Measurements from ENCODE around the gene MEGF8. TPM values are rescaled to one million over a fixed set of nuclear protein-coding genes. Genes with fewer than 3 reads are reported as not detected.
A peak's percentile ranks its signal among the peaks of the same experiment; 100 is the strongest.

The MEGF8 gene
- total RNA-seq, 3 donors from 2014 or later: 9.7 to 15.5 (median 10.8) TPM

DNA sequence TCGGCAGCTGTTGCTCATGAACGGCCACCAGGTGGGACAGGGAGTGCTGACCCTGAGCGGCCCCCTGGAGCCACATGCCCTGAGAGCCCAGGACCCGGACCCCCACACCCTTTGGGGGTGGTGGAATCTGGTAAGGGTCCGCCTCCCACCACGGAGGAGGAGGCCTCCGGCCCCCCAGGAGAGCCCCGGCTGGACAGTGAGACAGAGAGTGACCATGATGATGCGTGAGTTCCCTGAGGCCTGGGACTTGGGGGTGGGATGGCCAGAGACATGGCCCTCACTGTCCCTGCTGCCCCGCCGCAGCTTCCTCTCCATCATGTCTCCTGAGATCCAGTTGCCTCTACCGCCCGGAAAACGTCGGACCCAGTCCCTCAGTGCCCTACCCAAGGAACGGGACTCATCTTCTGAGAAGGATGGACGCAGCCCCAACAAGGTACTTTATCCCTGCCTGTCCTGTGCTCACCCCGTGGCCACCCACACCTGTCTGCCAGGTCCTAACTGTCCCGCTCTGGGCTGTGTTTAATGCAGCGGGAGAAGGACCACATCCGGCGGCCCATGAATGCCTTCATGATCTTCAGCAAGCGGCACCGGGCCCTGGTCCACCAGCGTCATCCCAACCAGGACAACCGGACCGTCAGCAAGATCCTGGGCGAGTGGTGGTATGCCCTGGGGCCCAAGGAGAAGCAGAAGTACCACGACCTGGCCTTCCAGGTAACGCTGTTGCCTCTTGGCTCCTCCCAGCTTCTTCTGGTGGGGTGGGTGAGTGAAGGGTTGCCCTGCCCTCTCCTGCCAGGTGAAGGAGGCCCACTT is 38.2 kb upstream of the MEGF8 start:
- H3K9me3 ChIP-seq: no peaks in the 10 kb centered on the region
- H3K36me3 ChIP-seq: no peaks in the 10 kb centered on the region
- H3K27me3 ChIP-seq: no peaks in the 10 kb centered on the region
- H3K4me3 ChIP-seq: no peak overlapping the region
- H3K4me1 ChIP-seq: peaks cover 7 to 19% of the 10 kb centered on the region in 2 donors
- peak overlapping the region; percentile 79 to 100 for H3K27ac ChIP-seq
- TF ChIP-seq POLR2AphosphoS5 (IDR thresholded peaks at IDR 0.05) (no peak), POLR2A (IDR thresholded peaks at IDR 0.05) (no peak)
- TF ChIP-seq, protein P1, sequence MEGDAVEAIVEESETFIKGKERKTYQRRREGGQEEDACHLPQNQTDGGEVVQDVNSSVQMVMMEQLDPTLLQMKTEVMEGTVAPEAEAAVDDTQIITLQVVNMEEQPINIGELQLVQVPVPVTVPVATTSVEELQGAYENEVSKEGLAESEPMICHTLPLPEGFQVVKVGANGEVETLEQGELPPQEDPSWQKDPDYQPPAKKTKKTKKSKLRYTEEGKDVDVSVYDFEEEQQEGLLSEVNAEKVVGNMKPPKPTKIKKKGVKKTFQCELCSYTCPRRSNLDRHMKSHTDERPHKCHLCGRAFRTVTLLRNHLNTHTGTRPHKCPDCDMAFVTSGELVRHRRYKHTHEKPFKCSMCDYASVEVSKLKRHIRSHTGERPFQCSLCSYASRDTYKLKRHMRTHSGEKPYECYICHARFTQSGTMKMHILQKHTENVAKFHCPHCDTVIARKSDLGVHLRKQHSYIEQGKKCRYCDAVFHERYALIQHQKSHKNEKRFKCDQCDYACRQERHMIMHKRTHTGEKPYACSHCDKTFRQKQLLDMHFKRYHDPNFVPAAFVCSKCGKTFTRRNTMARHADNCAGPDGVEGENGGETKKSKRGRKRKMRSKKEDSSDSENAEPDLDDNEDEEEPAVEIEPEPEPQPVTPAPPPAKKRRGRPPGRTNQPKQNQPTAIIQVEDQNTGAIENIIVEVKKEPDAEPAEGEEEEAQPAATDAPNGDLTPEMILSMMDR (IDR thresholded peaks at IDR 0.05): no peak
- DNase-seq (ENCODE audit: low spot score in 2 of 2): no peak
- intact Hi-C loops (cut with DNase I; ENCODE audit: low total_unique reads): no loop called here

- H3K9me3 ChIP-seq: no peaks in the 10 kb centered on the region
- H3K27ac ChIP-seq: no peak overlapping the region
- H3K4me1 ChIP-seq: peaks cover 5 to 13% of the 10 kb centered on the region in 2 donors
- no peak overlapping the region for H3K4me3 ChIP-seq
- H3K36me3 ChIP-seq: no peaks in the 10 kb centered on the region
- TF ChIP-seq POLR2AphosphoS5 (IDR thresholded peaks at IDR 0.05): no peak
- intact Hi-C loops (cut with DNase I; ENCODE audit: low total_unique reads): no loop called here
- H3K27me3 ChIP-seq: no peaks in the 10 kb centered on the region
- DNase-seq (ENCODE audit: low spot score in 2 of 2): no peak
These were observed 37.7 kb upstream of the MEGF8 start for GRCh38 chr19:42287827-42288107.

DNA sequence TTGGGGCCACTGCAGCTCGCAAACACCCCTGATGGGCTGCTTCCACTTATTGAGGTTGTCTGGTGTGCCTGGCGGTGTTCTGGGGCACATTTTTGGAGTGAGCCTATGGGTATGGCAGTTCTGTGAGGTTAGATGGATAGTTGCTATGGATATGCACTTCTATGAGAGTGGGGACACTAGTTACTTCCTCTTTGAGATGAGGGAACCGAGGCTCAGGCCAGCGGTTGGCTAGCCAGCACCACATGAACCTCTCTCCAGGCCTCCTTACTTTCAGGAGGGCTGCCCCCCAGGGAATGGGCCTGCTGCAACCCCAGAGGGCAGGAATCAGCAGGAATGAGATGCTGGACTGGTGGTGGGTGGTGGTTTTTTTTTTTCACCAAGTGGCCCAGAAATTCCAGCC is 37.0 kb upstream of the MEGF8 start:
- TF ChIP-seq POLR2AphosphoS5 (IDR thresholded peaks at IDR 0.05): no peak
- no peak for TF ChIP-seq POLR2A (IDR thresholded peaks at IDR 0.05)
- TF ChIP-seq, protein P1 (IDR thresholded peaks at IDR 0.05): no peak
- no peaks in the 10 kb centered on the region for H3K27me3 ChIP-seq
- peaks cover 3 to 7% of the 10 kb centered on the region in 2 donors for H3K4me1 ChIP-seq
- no peak overlapping the region for H3K27ac ChIP-seq
- no peak overlapping the region for H3K4me3 ChIP-seq
- intact Hi-C loops (cut with DNase I; ENCODE audit: low total_unique reads): no loop called here
- no peak for DNase-seq (ENCODE audit: low spot score in 2 of 2)
- no peaks in the 10 kb centered on the region for H3K9me3 ChIP-seq
- H3K36me3 ChIP-seq: no peaks in the 10 kb centered on the region

GRCh38 chr19:42288881-42289555 is 36.4 kb upstream of the MEGF8 start:
- H3K4me3 ChIP-seq: no peak overlapping the region
- H3K9me3 ChIP-seq: no peaks in the 10 kb centered on the region
- H3K4me1 ChIP-seq: peaks cover 3 to 7% of the 10 kb centered on the region in 2 donors
- DNase-seq (ENCODE audit: low spot score in 2 of 2): no peak
- H3K36me3 ChIP-seq: no peaks in the 10 kb centered on the region
- intact Hi-C loops (cut with DNase I; ENCODE audit: low total_unique reads): no loop called here
- H3K27me3 ChIP-seq: no peaks in the 10 kb centered on the region
- no peak overlapping the region for H3K27ac ChIP-seq
- TF ChIP-seq, protein P1 (IDR thresholded peaks at IDR 0.05): no peak
- TF ChIP-seq POLR2AphosphoS5 (IDR thresholded peaks at IDR 0.05) (no peak), POLR2A (IDR thresholded peaks at IDR 0.05) (no peak)

GRCh38 chr19:42289556-42290041 is 35.8 kb upstream of the MEGF8 start:
- no peaks in the 10 kb centered on the region for H3K9me3 ChIP-seq
- peaks cover 3 to 7% of the 10 kb centered on the region in 2 donors for H3K4me1 ChIP-seq
- H3K4me3 ChIP-seq: no peak overlapping the region
- no peak overlapping the region for H3K27ac ChIP-seq
- TF ChIP-seq POLR2AphosphoS5 (IDR thresholded peaks at IDR 0.05) (no peak), POLR2A (IDR thresholded peaks at IDR 0.05) (no peak)
- TF ChIP-seq, protein P1 (IDR thresholded peaks at IDR 0.05): no peak
- intact Hi-C loops (cut with DNase I; ENCODE audit: low total_unique reads): no loop called here
- DNase-seq (ENCODE audit: low spot score in 2 of 2): no peak
- no peaks in the 10 kb centered on the region for H3K36me3 ChIP-seq
- H3K27me3 ChIP-seq: no peaks in the 10 kb centered on the region

All from breast epithelium (tissue), 4 donors.